DND-41 (cell line): Measurements from ENCODE around the gene PRR30.

ENCODE experiments used
- CTCF ChIP-seq: IDR thresholded peaks from 2 replicates; pipeline ENCODE4 v1.5.1; 2012; ENCODE audit warnings: borderline replicate concordance, low read length, moderate library complexity, mild to moderate bottlenecking; ENCODE audit not compliant: poor library complexity, severe bottlenecking; ENCODE audit errors: extremely low read depth
- EZH2 ChIP-seq: IDR thresholded peaks from 3 replicates; pipeline ENCODE4 v1.6.1; 2012; ENCODE audit warnings: borderline replicate concordance, low read depth, mild to moderate bottlenecking, moderate library complexity, low read length, inconsistent platforms; ENCODE audit not compliant: severe bottlenecking

- TF ChIP-seq CTCF (no peak), EZH2 (no peak)
Observed at GRCh38 chr2:27152796-27153464, 13.7 kb upstream of the PRR30 start.
